Esophagus muscularis mucosa (tissue), 3 donors: ENCODE measurements around the gene GYPE.
"Not testable (repeated sequence)": the region's sequence is repeated elsewhere in the genome, so short reads cannot be mapped to it uniquely, and the experiment has no call there.

Source experiments
- EP300 ChIP-seq: sonication (generic); formaldehyde crosslinking; IDR thresholded peaks from one replicate; pipeline ENCODE4 v1.6.1; 2017; ENCODE audit warnings: antibody characterized with exemption
- TF ChIP-seq, protein P1 (sequence below), 3 experiments: fragments of 200-600 bp in 2 of 3; fragments of 450-650 bp in 1 of 3; sonication (generic) in 2 of 3; IDR thresholded peaks; one replicate each; pipeline ENCODE4 v1.5.1; 2017 to 2019; ENCODE audit warnings: antibody characterized with exemption in 3 of 3, mild to moderate bottlenecking in 2 of 3, moderate library complexity in 1 of 3

DNA sequence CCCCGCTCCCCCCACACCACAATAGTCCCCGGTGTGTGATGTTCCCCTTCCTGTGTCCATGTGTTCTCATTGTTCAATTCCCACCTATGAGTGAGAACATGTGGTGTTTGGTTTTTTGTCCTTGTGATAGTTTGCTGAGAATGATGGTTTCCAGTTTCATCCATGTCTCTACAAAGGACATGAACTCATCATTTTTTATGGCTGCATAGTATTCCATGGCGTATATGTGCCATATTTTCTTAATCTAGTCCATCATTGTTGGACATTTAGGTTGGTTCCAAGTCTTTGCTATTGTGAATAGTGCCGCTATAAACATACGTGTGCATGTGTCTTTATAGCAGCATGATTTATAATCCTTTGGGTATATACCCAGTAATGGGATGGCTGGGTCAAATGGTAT lies 11.1 kb upstream of the GYPE start:
- TF ChIP-seq, protein P1, sequence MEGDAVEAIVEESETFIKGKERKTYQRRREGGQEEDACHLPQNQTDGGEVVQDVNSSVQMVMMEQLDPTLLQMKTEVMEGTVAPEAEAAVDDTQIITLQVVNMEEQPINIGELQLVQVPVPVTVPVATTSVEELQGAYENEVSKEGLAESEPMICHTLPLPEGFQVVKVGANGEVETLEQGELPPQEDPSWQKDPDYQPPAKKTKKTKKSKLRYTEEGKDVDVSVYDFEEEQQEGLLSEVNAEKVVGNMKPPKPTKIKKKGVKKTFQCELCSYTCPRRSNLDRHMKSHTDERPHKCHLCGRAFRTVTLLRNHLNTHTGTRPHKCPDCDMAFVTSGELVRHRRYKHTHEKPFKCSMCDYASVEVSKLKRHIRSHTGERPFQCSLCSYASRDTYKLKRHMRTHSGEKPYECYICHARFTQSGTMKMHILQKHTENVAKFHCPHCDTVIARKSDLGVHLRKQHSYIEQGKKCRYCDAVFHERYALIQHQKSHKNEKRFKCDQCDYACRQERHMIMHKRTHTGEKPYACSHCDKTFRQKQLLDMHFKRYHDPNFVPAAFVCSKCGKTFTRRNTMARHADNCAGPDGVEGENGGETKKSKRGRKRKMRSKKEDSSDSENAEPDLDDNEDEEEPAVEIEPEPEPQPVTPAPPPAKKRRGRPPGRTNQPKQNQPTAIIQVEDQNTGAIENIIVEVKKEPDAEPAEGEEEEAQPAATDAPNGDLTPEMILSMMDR (IDR thresholded peaks at IDR 0.05) = not testable (repeated sequence)
- TF ChIP-seq EP300 = not testable (repeated sequence)
